ENCODE results near the gene DOK6. TPM values are rescaled to one million over a fixed set of nuclear protein-coding genes. Genes with fewer than 3 reads are reported as not detected.
"Not testable (repeated sequence)": the region's sequence is repeated elsewhere in the genome, so short reads cannot be mapped to it uniquely, and the experiment has no call there.

Gene DOK6
- total and polyA plus RNA-seq, 2 donors (not counting 3 experiments of a cell fraction or from before 2014, with no cell fraction given), result under 0.01 TPM; not detected in 1

DNA sequence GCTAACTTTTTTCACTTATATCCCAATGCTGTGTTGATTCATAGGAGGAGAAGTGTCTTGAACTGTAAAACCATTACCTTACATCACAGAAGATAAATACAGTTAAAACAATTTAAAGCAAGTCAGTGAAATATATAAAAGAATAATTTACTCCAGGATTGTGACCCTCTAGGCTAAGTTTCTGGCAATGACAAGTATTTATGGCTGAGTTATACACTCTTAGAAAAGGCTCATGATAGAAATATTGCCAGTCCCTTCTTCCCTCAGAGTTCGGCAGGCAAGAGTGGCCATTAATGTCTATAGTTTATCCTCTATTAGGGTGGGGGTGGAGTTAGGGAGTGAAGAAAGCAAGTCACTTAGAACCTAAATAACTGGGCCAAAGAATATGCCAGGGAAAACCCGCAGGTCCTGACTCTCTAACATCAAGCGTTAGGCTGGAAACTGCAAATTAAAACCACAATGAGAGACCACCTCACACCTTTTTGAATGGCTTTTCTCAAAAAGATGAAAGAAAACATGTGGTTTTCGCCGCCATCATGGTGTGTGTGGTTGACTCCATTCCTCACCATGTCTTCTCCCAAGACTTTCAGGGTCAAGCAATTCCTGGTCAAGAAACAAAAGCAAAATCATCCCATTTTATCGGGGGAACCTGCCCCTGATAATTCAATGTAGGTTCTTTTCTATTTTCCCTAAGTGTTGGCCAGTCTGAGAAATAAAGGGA, 477.7 kb downstream of the DOK6 start:
- intact Hi-C loops (cut with micrococcal nuclease) (no loop called here), dilution Hi-C loops (cut with MboI; ENCODE audit: extremely low pct_ligation_motif_present, low sequenced_read_pairs) (no loop called here)
- H3K36me3 ChIP-seq (ENCODE audit: control insufficient read depth in 2 of 2, extremely low read depth in 1 of 2, insufficient read depth in 2 of 2, low read length in 2 of 2), result no peaks in the 10 kb centered on the region
- TF ChIP-seq JUN (IDR thresholded peaks at IDR 0.05; ENCODE audit: borderline replicate concordance, insufficient read depth, insufficient read length, low read depth) (no peak), EZH2 (IDR thresholded peaks at IDR 0.05; ENCODE audit: borderline replicate concordance, low read depth, low read length, severe bottlenecking) (no peak), CTCF (IDR thresholded peaks at IDR 0.05; ENCODE audit: extremely low read depth in 1 of 2, insufficient read depth in 1 of 2, low read depth in 1 of 2, low read length in 2 of 2) (no peak), POLR2AphosphoS5 (IDR thresholded peaks at IDR 0.05; ENCODE audit: insufficient read depth, low read depth, low read length) (no peak), GATA2 (IDR thresholded peaks at IDR 0.05; ENCODE audit: insufficient read depth, insufficient read length, low read depth, low read length) (no peak), MYC (IDR thresholded peaks at IDR 0.05; ENCODE audit: low read depth, low read length) (no peak)
- H3K4me1 ChIP-seq (ENCODE audit: control insufficient read depth, extremely low read depth, insufficient read depth, low read length), result no peaks in the 10 kb centered on the region
- H4K20me1 ChIP-seq (replicated peaks; ENCODE audit: control insufficient read depth, extremely low read depth, insufficient read depth, low read length), result no peaks in the 10 kb centered on the region
- no peak overlapping the region for H3K4me3 ChIP-seq (replicated peaks in 1 of 3; ENCODE audit: insufficient read depth in 1 of 3, low read depth in 1 of 3, low read length in 3 of 3)
- H3K4me2 ChIP-seq (ENCODE audit: insufficient read depth, low read length), result no peak overlapping the region
- no peaks in the 10 kb centered on the region for H3K9me1 ChIP-seq (replicated peaks; ENCODE audit: control insufficient read depth, extremely low read depth, insufficient read depth, low read length)
- FAIRE-seq, result no peak
- CTCF ChIA-PET, result no interaction called here
- H3K9ac ChIP-seq (replicated peaks; ENCODE audit: extremely low read depth, insufficient read depth, low read length), result no peak overlapping the region
- BruUV-seq (replicated peaks), result no TSS peak
- H3K9me3 ChIP-seq (replicated peaks; ENCODE audit: control insufficient read depth, insufficient read depth, low read length), result no peaks in the 10 kb centered on the region
- no peak overlapping the region for H2AFZ ChIP-seq (ENCODE audit: low read depth, low read length)
- H3K79me2 ChIP-seq (ENCODE audit: control insufficient read depth, insufficient read depth, low read length), result no peaks in the 10 kb centered on the region
- no peaks in the 10 kb centered on the region for H3K27me3 ChIP-seq (ENCODE audit: control insufficient read depth in 2 of 2, insufficient read depth in 2 of 2, low read length in 2 of 2)
- H3K27ac ChIP-seq (ENCODE audit: insufficient read depth, low read depth, low read length), result no peak overlapping the region
- POLR2A ChIA-PET, result no interaction called here
- no peak for DNase-seq (ENCODE audit: low read depth, low spot score)

DNA sequence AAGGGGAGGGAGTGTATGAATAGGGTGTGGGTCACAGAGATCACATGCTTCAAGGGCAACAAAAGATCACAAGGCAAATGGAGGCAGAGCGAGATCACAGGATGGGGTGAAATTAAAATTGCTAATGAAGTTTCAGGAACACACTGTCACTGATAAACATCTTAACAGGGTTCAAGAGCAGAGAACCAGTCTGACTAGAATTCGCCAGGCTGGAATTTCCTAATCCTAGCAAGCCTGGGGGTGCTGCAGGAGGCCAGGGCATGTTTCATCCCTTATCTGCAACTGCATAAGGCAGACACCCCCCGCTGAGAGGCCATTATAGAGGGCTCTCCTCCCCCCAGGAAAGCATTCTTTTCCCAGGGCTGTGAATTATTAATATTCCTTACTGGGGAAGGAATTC, 478.4 kb downstream of the DOK6 start:
- H3K4me2 ChIP-seq (ENCODE audit: insufficient read depth, low read length); dilution Hi-C loops (cut with MboI; ENCODE audit: extremely low pct_ligation_motif_present, low sequenced_read_pairs); H2AFZ ChIP-seq (ENCODE audit: low read depth, low read length); H3K9ac ChIP-seq (replicated peaks; ENCODE audit: extremely low read depth, insufficient read depth, low read length); H3K9me3 ChIP-seq (replicated peaks; ENCODE audit: control insufficient read depth, insufficient read depth, low read length); DNase-seq (ENCODE audit: low read depth, low spot score); H3K27me3 ChIP-seq (ENCODE audit: control insufficient read depth in 2 of 2, insufficient read depth in 2 of 2, low read length in 2 of 2); CTCF ChIA-PET; H3K79me2 ChIP-seq (ENCODE audit: control insufficient read depth, insufficient read depth, low read length); FAIRE-seq; H3K4me3 ChIP-seq (replicated peaks in 1 of 3; ENCODE audit: insufficient read depth in 1 of 3, low read depth in 1 of 3, low read length in 3 of 3); H3K27ac ChIP-seq (ENCODE audit: insufficient read depth, low read depth, low read length); H3K9me1 ChIP-seq (replicated peaks; ENCODE audit: control insufficient read depth, extremely low read depth, insufficient read depth, low read length); BruUV-seq (replicated peaks); POLR2A ChIA-PET; H4K20me1 ChIP-seq (replicated peaks; ENCODE audit: control insufficient read depth, extremely low read depth, insufficient read depth, low read length); intact Hi-C loops (cut with micrococcal nuclease); H3K4me1 ChIP-seq (ENCODE audit: control insufficient read depth, extremely low read depth, insufficient read depth, low read length); H3K36me3 ChIP-seq (ENCODE audit: control insufficient read depth in 2 of 2, extremely low read depth in 1 of 2, insufficient read depth in 2 of 2, low read length in 2 of 2): not testable (repeated sequence)

Measured in endothelial cell of umbilical vein (primary cell).